ENCODE results near the gene MTMR11.

Gene MTMR11

DNA sequence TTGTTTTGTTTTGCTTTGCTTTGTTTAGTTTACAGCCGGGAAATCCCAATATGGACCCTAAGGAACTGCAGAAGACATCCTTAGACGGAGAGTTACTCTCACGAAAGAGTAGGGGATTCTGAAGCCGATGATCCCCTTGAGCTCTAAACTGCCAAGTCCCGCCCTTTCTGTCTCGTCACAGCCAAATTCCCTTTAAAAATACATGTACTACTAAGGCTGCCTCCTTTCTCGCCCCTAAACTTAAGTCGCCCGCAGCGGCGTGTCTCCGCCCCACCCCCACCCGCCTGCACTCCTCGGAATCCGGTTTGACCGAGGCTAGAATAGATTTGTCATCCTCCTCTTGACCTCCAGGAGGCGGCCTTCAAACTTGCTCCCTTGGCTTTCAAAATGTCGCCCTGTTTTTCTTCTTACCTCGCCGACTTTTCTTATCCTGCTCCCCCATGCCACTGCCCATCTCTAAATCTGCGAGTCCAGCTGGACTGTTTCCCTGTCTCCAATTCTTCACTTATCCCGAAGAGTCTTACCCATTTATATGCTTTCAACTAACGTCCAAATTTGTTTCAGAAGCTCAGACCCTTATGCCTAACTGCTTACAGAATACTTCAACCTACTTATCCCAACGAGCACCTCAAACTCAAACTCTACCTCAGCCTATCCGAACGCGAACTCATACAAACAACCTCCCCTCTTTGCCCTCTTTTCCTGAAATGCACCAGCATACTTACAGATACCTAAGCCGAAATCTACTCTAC, 48.3 kb downstream of the MTMR11 start:
- TF ChIP-seq, protein P1, sequence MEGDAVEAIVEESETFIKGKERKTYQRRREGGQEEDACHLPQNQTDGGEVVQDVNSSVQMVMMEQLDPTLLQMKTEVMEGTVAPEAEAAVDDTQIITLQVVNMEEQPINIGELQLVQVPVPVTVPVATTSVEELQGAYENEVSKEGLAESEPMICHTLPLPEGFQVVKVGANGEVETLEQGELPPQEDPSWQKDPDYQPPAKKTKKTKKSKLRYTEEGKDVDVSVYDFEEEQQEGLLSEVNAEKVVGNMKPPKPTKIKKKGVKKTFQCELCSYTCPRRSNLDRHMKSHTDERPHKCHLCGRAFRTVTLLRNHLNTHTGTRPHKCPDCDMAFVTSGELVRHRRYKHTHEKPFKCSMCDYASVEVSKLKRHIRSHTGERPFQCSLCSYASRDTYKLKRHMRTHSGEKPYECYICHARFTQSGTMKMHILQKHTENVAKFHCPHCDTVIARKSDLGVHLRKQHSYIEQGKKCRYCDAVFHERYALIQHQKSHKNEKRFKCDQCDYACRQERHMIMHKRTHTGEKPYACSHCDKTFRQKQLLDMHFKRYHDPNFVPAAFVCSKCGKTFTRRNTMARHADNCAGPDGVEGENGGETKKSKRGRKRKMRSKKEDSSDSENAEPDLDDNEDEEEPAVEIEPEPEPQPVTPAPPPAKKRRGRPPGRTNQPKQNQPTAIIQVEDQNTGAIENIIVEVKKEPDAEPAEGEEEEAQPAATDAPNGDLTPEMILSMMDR (conservative IDR thresholded peaks at IDR 0.05), result peak; percentile 72
- H3K27ac ChIP-seq, result peak overlapping the region; percentile 90

DNA sequence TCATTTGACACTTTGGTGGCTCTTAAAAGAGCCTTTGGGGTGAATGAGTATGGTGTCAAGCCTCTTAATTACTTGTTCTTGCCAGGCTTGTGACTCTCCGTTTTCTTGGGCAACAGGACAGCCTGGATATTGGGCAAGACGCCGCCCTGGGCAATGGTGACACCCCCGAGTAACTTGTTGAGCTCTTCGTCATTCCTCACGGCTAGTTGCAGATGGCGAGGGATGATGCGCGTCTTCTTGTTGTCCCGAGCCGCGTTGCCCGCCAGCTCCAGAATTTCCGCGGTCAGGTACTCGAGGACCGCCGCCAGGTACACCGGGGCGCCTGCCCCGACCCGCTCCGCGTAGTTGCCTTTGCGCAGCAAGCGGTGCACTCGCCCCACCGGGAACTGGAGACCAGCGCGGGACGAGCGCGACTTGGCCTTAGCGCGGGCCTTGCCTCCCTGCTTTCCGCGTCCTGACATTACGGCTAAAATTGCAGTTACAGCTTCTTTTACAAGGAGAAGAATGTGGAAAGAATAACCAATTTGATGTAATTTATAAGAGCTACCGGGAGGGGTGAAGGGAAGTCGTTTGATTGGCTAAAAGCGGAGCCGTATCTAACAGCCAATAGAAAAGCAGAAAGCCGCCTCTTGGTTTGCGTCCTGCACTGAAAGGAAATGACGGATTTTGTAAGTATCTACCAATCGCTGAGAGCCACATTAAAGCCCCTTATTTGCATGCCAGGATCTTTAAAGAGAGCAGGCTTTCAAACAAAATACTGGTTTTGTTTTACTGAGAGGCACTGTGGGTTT, 49.0 kb downstream of the MTMR11 start:
- peak overlapping the region; percentile 90 for H3K27ac ChIP-seq
- TF ChIP-seq, protein P1 (conservative IDR thresholded peaks at IDR 0.05), result no peak

DNA sequence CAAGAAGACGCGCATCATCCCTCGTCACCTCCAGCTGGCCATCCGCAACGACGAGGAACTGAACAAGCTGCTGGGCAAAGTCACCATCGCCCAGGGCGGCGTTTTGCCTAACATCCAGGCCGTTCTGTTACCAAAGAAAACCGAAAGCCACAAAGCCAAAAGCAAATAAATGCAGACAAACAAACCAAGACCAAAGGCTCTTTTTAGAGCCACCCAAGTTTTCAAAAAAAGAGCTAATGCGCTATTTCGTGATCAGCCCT, 49.6 kb downstream of the MTMR11 start:
- peak overlapping the region; percentile 90 for H3K27ac ChIP-seq

DNA sequence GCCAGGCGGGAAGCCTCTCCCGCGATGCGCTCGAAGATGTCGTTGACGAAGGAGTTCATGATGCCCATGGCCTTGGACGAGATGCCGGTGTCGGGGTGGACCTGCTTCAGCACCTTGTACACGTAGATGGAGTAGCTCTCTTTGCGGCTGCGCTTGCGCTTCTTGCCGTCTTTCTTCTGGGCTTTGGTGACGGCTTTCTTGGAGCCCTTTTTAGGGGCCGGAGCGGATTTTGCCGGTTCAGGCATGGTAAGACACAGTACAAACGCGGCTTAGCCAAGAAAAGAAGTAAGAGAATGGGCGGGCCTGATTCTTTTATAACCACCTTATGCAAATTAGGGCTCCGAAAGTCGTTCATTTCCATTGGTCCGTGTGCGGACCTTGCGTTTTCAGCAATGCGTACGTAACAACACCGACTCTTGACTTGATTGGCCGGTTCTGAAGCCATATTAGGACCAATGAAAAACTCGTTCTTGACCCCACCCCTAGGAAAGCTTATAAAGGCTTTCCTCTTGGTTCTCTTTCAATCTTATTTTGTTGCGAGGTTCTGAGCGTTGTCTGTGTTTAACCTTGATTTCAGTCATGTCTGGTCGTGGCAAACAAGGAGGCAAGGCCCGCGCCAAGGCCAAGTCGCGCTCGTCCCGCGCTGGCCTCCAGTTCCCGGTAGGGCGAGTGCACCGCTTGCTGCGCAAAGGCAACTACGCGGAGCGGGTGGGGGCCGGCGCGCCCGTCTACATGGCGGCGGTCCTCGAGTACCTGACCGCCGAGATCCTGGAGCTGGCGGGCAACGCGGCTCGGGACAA, 50.1 kb downstream of the MTMR11 start:
- H3K27ac ChIP-seq, result peak overlapping the region; percentile 90
- TF ChIP-seq, protein P1 (conservative IDR thresholded peaks at IDR 0.05), result no peak

DNA sequence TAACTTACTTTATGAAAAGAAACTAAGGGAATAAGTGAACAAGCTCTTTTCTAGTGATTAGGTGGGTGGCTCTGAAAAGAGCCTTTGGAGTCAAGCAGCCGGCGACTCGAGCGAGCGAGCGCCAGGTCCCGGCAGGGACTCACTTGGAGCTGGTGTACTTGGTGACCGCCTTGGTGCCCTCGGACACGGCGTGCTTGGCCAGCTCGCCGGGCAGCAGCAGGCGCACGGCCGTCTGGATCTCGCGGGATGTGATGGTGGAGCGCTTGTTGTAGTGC, 50.6 kb downstream of the MTMR11 start:
- H3K27ac ChIP-seq, result peak overlapping the region; percentile 90
- TF ChIP-seq, protein P1 (conservative IDR thresholded peaks at IDR 0.05), result 0 out of 2 replicates have a peak, but pooled peaks have one; percentile 0

DNA sequence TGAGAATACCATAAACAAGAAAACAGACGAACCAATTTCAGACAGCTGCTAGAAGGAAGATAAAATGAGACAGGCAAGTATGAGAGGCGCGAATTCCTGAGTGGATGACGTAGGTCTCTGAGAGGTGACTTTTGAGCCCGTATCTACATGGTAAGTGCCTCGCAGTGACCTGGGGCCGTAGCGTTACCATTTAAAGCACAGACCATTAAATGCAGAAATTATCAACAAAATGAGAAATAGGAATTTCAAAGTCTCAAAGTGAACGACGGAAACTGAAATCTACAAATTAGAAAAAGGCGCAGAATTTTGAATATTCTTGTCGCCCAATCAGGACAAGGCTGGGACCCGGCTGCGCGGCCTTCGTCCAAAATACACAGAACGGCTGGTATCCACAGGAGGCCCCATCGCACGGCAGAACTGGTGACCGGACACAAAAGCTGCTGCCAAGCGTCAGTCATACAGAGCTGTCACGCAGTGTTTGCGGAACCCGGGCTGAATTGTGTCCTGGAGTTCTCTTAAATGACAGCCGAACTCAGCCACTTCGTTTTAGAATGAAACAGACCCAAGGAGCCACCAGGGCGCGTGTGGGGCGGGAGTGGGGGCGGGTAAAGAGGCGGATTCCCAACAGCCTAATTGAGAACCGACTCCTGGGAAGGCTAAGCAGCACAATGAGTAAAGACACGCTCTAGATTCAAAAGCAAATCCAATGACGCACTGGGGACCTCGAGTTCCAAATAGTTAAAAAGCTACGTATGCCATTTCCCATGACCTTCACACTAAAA, 51.1 kb downstream of the MTMR11 start:
- TF ChIP-seq, protein P1 (conservative IDR thresholded peaks at IDR 0.05), result 0 out of 2 replicates have a peak, but pooled peaks have one; percentile 9
- peak overlapping the region; percentile 90 for H3K27ac ChIP-seq

GRCh38 chr1:149884433-149885338, 52.0 kb downstream of the MTMR11 start:
- peak overlapping the region; percentile 90 for H3K27ac ChIP-seq

More at GRCh38 chr1:149884433-149885338, 52.0 kb downstream of the MTMR11 start:
- TF ChIP-seq, protein P1 (conservative IDR thresholded peaks at IDR 0.05), result no peak

Data from VCaP (cell line).